HG03095 (cell line): ENCODE data around the gene RSU1.

Experiments used
- ATAC-seq: cut with Tn5 transposase; IDR thresholded peaks from one replicate; pipeline ENCODE4 v1.9.1; 2021; ENCODE audit warnings: moderate library complexity; ENCODE audit not compliant: unreplicated experiment

The RSU1 gene

GRCh38 chr10:16822726-16823360 lies 5.6 kb upstream of the RSU1 start:
- no peak for ATAC-seq

GRCh38 chr10:16822027-16822426 lies 4.8 kb upstream of the RSU1 start:
- ATAC-seq, result no peak

- ATAC-seq, result no peak
These were observed 3.2 kb upstream of the RSU1 start for GRCh38 chr10:16820421-16820820.

- ATAC-seq, result no peak
These were observed 2.8 kb upstream of the RSU1 start for GRCh38 chr10:16820018-16820417.

- ATAC-seq, result no peak
These were observed 2.2 kb upstream of the RSU1 start for GRCh38 chr10:16819436-16819835.

GRCh38 chr10:16819026-16819425 lies 1.8 kb upstream of the RSU1 start:
- no peak for ATAC-seq

GRCh38 chr10:16816830-16817124 lies 447 bp downstream of the RSU1 start:
- ATAC-seq, result no peak

- no peak for ATAC-seq
These were observed 1.1 kb downstream of the RSU1 start for GRCh38 chr10:16816171-16816570.

- ATAC-seq, result no peak
These were observed 3.2 kb downstream of the RSU1 start for GRCh38 chr10:16814012-16814411.

GRCh38 chr10:16812676-16813075 lies 4.5 kb downstream of the RSU1 start:
- no peak for ATAC-seq

GRCh38 chr10:16811765-16812164 lies 5.5 kb downstream of the RSU1 start:
- ATAC-seq, result no peak

- no peak for ATAC-seq
These were observed 5.9 kb downstream of the RSU1 start for GRCh38 chr10:16811292-16811691.

- peak; percentile 91 for ATAC-seq
These were observed 8.0 kb downstream of the RSU1 start for GRCh38 chr10:16809074-16809718.

GRCh38 chr10:16804123-16804522 lies 13.1 kb downstream of the RSU1 start:
- no peak for ATAC-seq

- no peak for ATAC-seq
These were observed 13.8 kb downstream of the RSU1 start for GRCh38 chr10:16803464-16803863.

GRCh38 chr10:16799621-16800020 lies 17.6 kb downstream of the RSU1 start:
- ATAC-seq, result peak; percentile 91

- no peak for ATAC-seq
These were observed 18.7 kb downstream of the RSU1 start for GRCh38 chr10:16798571-16798970.

- ATAC-seq, result no peak
These were observed 21.7 kb downstream of the RSU1 start for GRCh38 chr10:16795410-16796073.

- ATAC-seq, result no peak
These were observed 23.2 kb downstream of the RSU1 start for GRCh38 chr10:16794005-16794404.

- ATAC-seq, result no peak
These were observed 24.5 kb downstream of the RSU1 start for GRCh38 chr10:16792675-16793074.

- ATAC-seq, result no peak
These were observed 27.5 kb downstream of the RSU1 start for GRCh38 chr10:16789765-16790164.

GRCh38 chr10:16789261-16789660 lies 28.0 kb downstream of the RSU1 start:
- no peak for ATAC-seq

- ATAC-seq, result no peak
These were observed 28.4 kb downstream of the RSU1 start for GRCh38 chr10:16788778-16789177.
